Upper lobe of left lung (tissue), 6 donors: Measurements from ENCODE around the gene TTC4. TPM values are rescaled to one million over a fixed set of nuclear protein-coding genes. Genes with fewer than 3 reads are reported as not detected.

Experiments
- ATAC-seq, 2 donors: fragments of 200-7000 bp; cut with Tn5 transposase; one replicate each; pipeline ENCODE4 v1.9.1; 2022; ENCODE audit warnings: mild to moderate bottlenecking in 2 of 2, moderate library complexity in 2 of 2; ENCODE audit not compliant: low FRiP score in 2 of 2
- DNase-seq, 2 donors: peaks; one replicate each; pipeline ENCODE4 v3.0.0-alpha.2; 2019 to 2020
- H3K27ac ChIP-seq, 4 donors: fragments of 200-600 bp; sonication (generic); one replicate each; pipeline ENCODE4 v1.5.1; 2016 to 2019
- H3K27me3 ChIP-seq, 4 donors: fragments of 200-600 bp; sonication (generic); one replicate each; pipeline ENCODE4 v1.5.1; 2017 to 2019
- H3K36me3 ChIP-seq, 4 donors: fragments of 200-600 bp; sonication (generic); one replicate each; pipeline ENCODE4 v1.5.1; 2016 to 2019
- H3K4me1 ChIP-seq, 4 donors: fragments of 200-600 bp; sonication (generic); one replicate each; pipeline ENCODE4 v1.5.1; 2018 to 2019
- H3K4me3 ChIP-seq, 4 donors: fragments of 200-600 bp; sonication (generic); one replicate each; pipeline ENCODE4 v1.5.1; 2017 to 2019; ENCODE audit warnings: mild to moderate bottlenecking in 2 of 4, moderate library complexity in 1 of 4
- H3K9me3 ChIP-seq, 4 donors: fragments of 200-600 bp; sonication (generic); one replicate each; pipeline ENCODE4 v1.5.1; 2018 to 2019
- CTCF ChIP-seq, 6 experiments: fragments of 450-650 bp in 4 of 6; fragments of 200-600 bp in 2 of 6; sonication (generic) in 2 of 6; IDR thresholded peaks; one replicate each; pipeline ENCODE4 v1.5.1; 2016 to 2019; ENCODE audit warnings: antibody characterized with exemption in 6 of 6
- EP300 ChIP-seq, 4 donors: sonication (generic); formaldehyde crosslinking; IDR thresholded peaks; one replicate each; pipeline ENCODE4 v1.5.1; 2017; ENCODE audit warnings: antibody characterized with exemption in 4 of 4, control low read depth in 2 of 4
- POLR2A ChIP-seq, 4 donors: fragments of 450-650 bp; IDR thresholded peaks; one replicate each; pipeline ENCODE4 v1.5.1; 2016 to 2017; ENCODE audit warnings: antibody characterized with exemption in 4 of 4, mild to moderate bottlenecking in 2 of 4
- POLR2AphosphoS5 ChIP-seq, 2 donors: sonication (generic); formaldehyde crosslinking; IDR thresholded peaks; one replicate each; pipeline ENCODE4 v1.5.1; 2017; ENCODE audit warnings: antibody characterized with exemption in 2 of 2
- WGBS, 2 donors: methylation state at CpG; one replicate each; pipeline ENCODE4 v1.1.5; 2017 to 2018; 5-methylcytosine and 5-hydroxymethylcytosine counted together
- total RNA-seq, 6 donors: library from RNA; depleted of rRNA in 4 of 6; stranded (reverse); fragments of >200 nt in 4 of 6; gene quantifications; one replicate each; pipeline versions ENCODE4 v1.1.0 to v1.2.1, GENCODE V29; 2016 to 2021
- donor health status: DM: no; HTN: no; CAD: no; lungs with moderate emphysema.
- donor health status: DM: no; HTN: yes; CAD: no; lungs with severe emphysema.

Gene TTC4
- total RNA-seq, 6 donors from 2014 or later = 6.1 to 28.1 (median 17.0) TPM

- WGBS, 2 donors = 86 to 100% methylated on average over 2 to 11 of the region's 11 CpGs
- TF ChIP-seq POLR2A (IDR thresholded peaks at IDR 0.05) (no peak), POLR2AphosphoS5 (IDR thresholded peaks at IDR 0.05) (no peak), EP300 (IDR thresholded peaks at IDR 0.05) (no peak), CTCF (IDR thresholded peaks at IDR 0.05) (no peak)
- no peaks in the 10 kb centered on the region for H3K27me3 ChIP-seq
- H3K4me1 ChIP-seq = no peaks in the 10 kb centered on the region
- no peaks in the 10 kb centered on the region for H3K9me3 ChIP-seq
- ATAC-seq (no peak), DNase-seq (no peak)
- H3K27ac ChIP-seq = no peak overlapping the region
- no peaks in the 10 kb centered on the region for H3K36me3 ChIP-seq
- no peak overlapping the region for H3K4me3 ChIP-seq
Observed at GRCh38 chr1:54699936-54700525, 15.6 kb upstream of the TTC4 start.

- H3K27ac ChIP-seq = no peak overlapping the region
- ATAC-seq = no peak
- peak in 1 of 2 donors; percentile 2 for DNase-seq
- WGBS, 2 donors = 91 to 96% methylated on average over 9 of the region's 9 CpGs
- no peaks in the 10 kb centered on the region for H3K27me3 ChIP-seq
- no peaks in the 10 kb centered on the region for H3K9me3 ChIP-seq
- H3K4me1 ChIP-seq = no peaks in the 10 kb centered on the region
- H3K4me3 ChIP-seq = no peak overlapping the region
- no peak for TF ChIP-seq POLR2AphosphoS5 (IDR thresholded peaks at IDR 0.05)
- no peaks in the 10 kb centered on the region for H3K36me3 ChIP-seq
Observed at GRCh38 chr1:54701066-54701465, 14.6 kb upstream of the TTC4 start.

- no peaks in the 10 kb centered on the region for H3K9me3 ChIP-seq
- no peak overlapping the region for H3K27ac ChIP-seq
- no peak for TF ChIP-seq POLR2A (IDR thresholded peaks at IDR 0.05)
- TF ChIP-seq EP300 (IDR thresholded peaks at IDR 0.05) = no peak
- TF ChIP-seq POLR2AphosphoS5 (IDR thresholded peaks at IDR 0.05) = no peak
- TF ChIP-seq CTCF (IDR thresholded peaks at IDR 0.05) = no peak
- ATAC-seq = no peak
- no peak for DNase-seq
- no peaks in the 10 kb centered on the region for H3K4me1 ChIP-seq
- H3K27me3 ChIP-seq = no peaks in the 10 kb centered on the region
- 82 to 91% methylated on average over 8 to 11 of the region's 11 CpGs for WGBS, 2 donors
- no peaks in the 10 kb centered on the region for H3K36me3 ChIP-seq
- no peak overlapping the region for H3K4me3 ChIP-seq
Observed at GRCh38 chr1:54701996-54702395, 13.7 kb upstream of the TTC4 start.

- DNase-seq (no peak), ATAC-seq (no peak)
- TF ChIP-seq CTCF (IDR thresholded peaks at IDR 0.05) (no peak), POLR2A (IDR thresholded peaks at IDR 0.05) (no peak), POLR2AphosphoS5 (IDR thresholded peaks at IDR 0.05) (no peak), EP300 (IDR thresholded peaks at IDR 0.05) (no peak)
- H3K27ac ChIP-seq = no peak overlapping the region
- 92% methylated on average over 10 of the region's 10 CpGs for WGBS, 2 donors
- no peaks in the 10 kb centered on the region for H3K27me3 ChIP-seq
- H3K4me3 ChIP-seq = no peak overlapping the region
- H3K9me3 ChIP-seq = no peaks in the 10 kb centered on the region
- H3K36me3 ChIP-seq = no peaks in the 10 kb centered on the region
- no peaks in the 10 kb centered on the region for H3K4me1 ChIP-seq
Observed at GRCh38 chr1:54703471-54703870, 12.2 kb upstream of the TTC4 start.

GRCh38 chr1:54705153-54705552 is 10.5 kb upstream of the TTC4 start:
- no peaks in the 10 kb centered on the region for H3K9me3 ChIP-seq
- no peaks in the 10 kb centered on the region for H3K36me3 ChIP-seq
- TF ChIP-seq EP300 (IDR thresholded peaks at IDR 0.05) = no peak
- no peak for TF ChIP-seq POLR2AphosphoS5 (IDR thresholded peaks at IDR 0.05)
- no peak for TF ChIP-seq CTCF (IDR thresholded peaks at IDR 0.05)
- TF ChIP-seq POLR2A (IDR thresholded peaks at IDR 0.05) = no peak
- no peaks in the 10 kb centered on the region for H3K4me1 ChIP-seq
- 71 to 81% methylated on average over 2 of the region's 2 CpGs for WGBS, 2 donors
- H3K4me3 ChIP-seq = no peak overlapping the region
- ATAC-seq (no peak), DNase-seq (no peak)
- no peak overlapping the region for H3K27ac ChIP-seq
- H3K27me3 ChIP-seq = no peaks in the 10 kb centered on the region
